ENCODE data around the gene DBN1.

Gene DBN1

GRCh38 chr5:177443144-177443983, 30.1 kb downstream of the DBN1 start:
- DNase-seq (ENCODE audit: low read depth in 2 of 2), result no peak

- no peak for DNase-seq (ENCODE audit: low read depth in 2 of 2)
Observed at GRCh38 chr5:177442066-177442826, 31.2 kb downstream of the DBN1 start.

GRCh38 chr5:177440990-177441780, 32.2 kb downstream of the DBN1 start:
- DNase-seq (ENCODE audit: low read depth in 2 of 2), result no peak

GRCh38 chr5:177440211-177440989, 33.0 kb downstream of the DBN1 start:
- peak; percentile 41 to 43 for DNase-seq (ENCODE audit: low read depth in 2 of 2)

GRCh38 chr5:177439518-177440053, 33.8 kb downstream of the DBN1 start:
- no peak for DNase-seq (ENCODE audit: low read depth in 2 of 2)

GRCh38 chr5:177438468-177438867, 35.0 kb downstream of the DBN1 start:
- no peak for DNase-seq (ENCODE audit: low read depth in 2 of 2)

GRCh38 chr5:177437623-177438022, 35.8 kb downstream of the DBN1 start:
- no peak for DNase-seq (ENCODE audit: low read depth in 2 of 2)

GRCh38 chr5:177435847-177436536, 37.4 kb downstream of the DBN1 start:
- DNase-seq (ENCODE audit: low read depth in 2 of 2), result no peak

- no peak for DNase-seq (ENCODE audit: low read depth in 2 of 2)
Observed at GRCh38 chr5:177434942-177435738, 38.3 kb downstream of the DBN1 start.

- peak; percentile 39 to 46 for DNase-seq (ENCODE audit: low read depth in 2 of 2)
Observed at GRCh38 chr5:177434437-177434836, 39.0 kb downstream of the DBN1 start.

GRCh38 chr5:177433658-177434217, 39.7 kb downstream of the DBN1 start:
- DNase-seq (ENCODE audit: low read depth in 2 of 2), result no peak

- no peak for DNase-seq (ENCODE audit: low read depth in 2 of 2)
Observed at GRCh38 chr5:177432839-177433657, 40.4 kb downstream of the DBN1 start.

- DNase-seq (ENCODE audit: low read depth in 2 of 2), result peak in 1 of 2 donors; percentile 42
Observed at GRCh38 chr5:177432143-177432838, 41.1 kb downstream of the DBN1 start.

- DNase-seq (ENCODE audit: low read depth in 2 of 2), result peak in 1 of 2 donors; percentile 51
Observed at GRCh38 chr5:177431317-177432142, 41.9 kb downstream of the DBN1 start.

GRCh38 chr5:177430972-177431316, 42.5 kb downstream of the DBN1 start:
- no peak for DNase-seq (ENCODE audit: low read depth in 2 of 2)

- DNase-seq (ENCODE audit: low read depth in 2 of 2), result no peak
Observed at GRCh38 chr5:177430140-177430951, 43.1 kb downstream of the DBN1 start.
